CD8-positive, alpha-beta memory T cell (primary cell): Measurements from ENCODE around the gene CST7. TPM values are rescaled to one million over a fixed set of nuclear protein-coding genes. Genes with fewer than 3 reads are reported as not detected.

Experiments
- CTCF ChIA-PET: fragments of 350-600 bp; sonication (Branson Sonifier 250); formaldehyde crosslinking; loops from one replicate; lab custom pipeline; 2021; ENCODE audit warnings: antibody characterized with exemption; lab: Charles Lee
- POLR2A ChIA-PET: fragments of 350-600 bp; sonication (Branson Sonifier 250); formaldehyde crosslinking; loops from one replicate; lab custom pipeline; 2021; ENCODE audit warnings: antibody characterized with exemption; lab: Charles Lee
- DNase-seq, 5 donors: peaks; one replicate each; pipeline versions ENCODE4 v3.0.0 to v3.0.0-alpha.2; 2020 to 2022; ENCODE audit warnings: mixed read lengths in 1 of 5
- H3K27ac ChIP-seq: one replicate; pipeline ENCODE4 v1.7.0; 2013; ENCODE audit warnings: low read depth, mild to moderate bottlenecking, low read length, moderate library complexity
- H3K27me3 ChIP-seq: 2 replicates; pipeline ENCODE4 v1.7.0; 2013; ENCODE audit warnings: low read length, mild to moderate bottlenecking; ENCODE audit not compliant: insufficient read depth, poor library complexity, severe bottlenecking
- H3K36me3 ChIP-seq: 2 replicates; pipeline ENCODE4 v1.7.0; 2013; ENCODE audit warnings: mild to moderate bottlenecking, low read length, moderate library complexity; ENCODE audit not compliant: insufficient read depth
- H3K4me1 ChIP-seq: 2 replicates; pipeline ENCODE4 v1.7.0; 2013; ENCODE audit warnings: mild to moderate bottlenecking, low read length, moderate library complexity; ENCODE audit not compliant: insufficient read depth
- H3K4me3 ChIP-seq: 2 replicates; pipeline ENCODE4 v1.7.0; 2013; ENCODE audit warnings: mild to moderate bottlenecking, low read length
- H3K9me3 ChIP-seq: 2 replicates; pipeline ENCODE4 v1.7.0; 2013; ENCODE audit warnings: mild to moderate bottlenecking, low read length
- H3K27ac Mint-ChIP-seq, 8 donors: one replicate each; pipeline ENCODE4 v1.8.0; 2020 to 2021; ENCODE audit warnings: mixed read lengths in 8 of 8, mild to moderate bottlenecking in 6 of 8, inconsistent platforms in 3 of 8, moderate library complexity in 3 of 8
- H3K27me3 Mint-ChIP-seq, 2 donors: one replicate each; pipeline ENCODE4 v1.8.0; 2020 to 2021; ENCODE audit warnings: mixed read lengths in 2 of 2, mild to moderate bottlenecking in 1 of 2, moderate library complexity in 1 of 2
- H3K36me3 Mint-ChIP-seq, 3 donors: one replicate each; pipeline ENCODE4 v1.8.0; 2020 to 2021; ENCODE audit warnings: mixed read lengths in 3 of 3, inconsistent platforms in 1 of 3, mild to moderate bottlenecking in 1 of 3
- H3K4me1 Mint-ChIP-seq, 3 donors: one replicate each; pipeline ENCODE4 v1.8.0; 2020 to 2021; ENCODE audit warnings: mixed read lengths in 3 of 3, inconsistent platforms in 1 of 3, mild to moderate bottlenecking in 1 of 3
- H3K4me3 Mint-ChIP-seq, 7 donors: one replicate each; pipeline ENCODE4 v1.8.0; 2020 to 2021; ENCODE audit warnings: mixed read lengths in 7 of 7, mild to moderate bottlenecking in 6 of 7, moderate library complexity in 4 of 7, inconsistent platforms in 2 of 7
- H3K9me3 Mint-ChIP-seq, 5 donors: one replicate each; pipeline ENCODE4 v1.8.0; 2020 to 2022; ENCODE audit warnings: mixed read lengths in 5 of 5, mild to moderate bottlenecking in 3 of 5, moderate library complexity in 2 of 5, inconsistent platforms in 1 of 5
- polyA plus RNA-seq: library from polyadenylated mRNA; unstranded; fragments of 300-500 nt; fragmentation: Illumina TruSeq; gene quantifications from one replicate; pipeline ENCODE4 v1.2.3, GENCODE V29; 2021
- total RNA-seq, 2 experiments: library from RNA; stranded (reverse); gene quantifications; one replicate each; pipeline ENCODE4 v1.2.3, GENCODE V29; 2021

Gene CST7
- total and polyA plus RNA-seq, 3 experiments from 2014 or later: 124 to 889 (median 131) TPM

GRCh38 chr20:24977336-24977735 lies 28.3 kb downstream of the CST7 start:
- ChIA-PET CTCF (no interaction called here), POLR2A (interaction anchor here (1.4 kb wide), 1 partner anchor 11 kb away, joined by 4 read pairs; no protein-coding TSS in a partner anchor)
- Mint-ChIP-seq H3K4me3 (peak overlapping the region in 1 of 7 donors; percentile 44), H3K9me3 (peaks cover 4 to 11% (median 6%) of the 10 kb centered on the region in 5 donors), H3K4me1 (peaks cover 61 to 91% (median 83%) of the 10 kb centered on the region in 3 donors), H3K27ac (peak overlapping the region in 6 of 8 donors; percentile 19 to 70 (median 49)), H3K36me3 (peaks cover 54 to 96% (median 60%) of the 10 kb centered on the region in 3 donors), H3K27me3 (no peaks in the 10 kb centered on the region)
- no peak overlapping the region for H3K4me3 ChIP-seq
- H3K9me3 ChIP-seq: no peaks in the 10 kb centered on the region
- H3K4me1 ChIP-seq: peaks cover 15% of the 10 kb centered on the region
- H3K27me3 ChIP-seq: no peaks in the 10 kb centered on the region
- H3K36me3 ChIP-seq: peaks cover 34% of the 10 kb centered on the region
- H3K27ac ChIP-seq: no peak overlapping the region
- DNase-seq: no peak

GRCh38 chr20:24977797-24978196 lies 28.7 kb downstream of the CST7 start:
- Histone ChIP-seq H3K4me3 (no peak overlapping the region), H3K9me3 (no peaks in the 10 kb centered on the region), H3K27ac (no peak overlapping the region), H3K27me3 (no peaks in the 10 kb centered on the region), H3K4me1 (peaks cover 17% of the 10 kb centered on the region), H3K36me3 (peaks cover 29% of the 10 kb centered on the region)
- Mint-ChIP-seq H3K27ac (peak overlapping the region in 7 of 8 donors; percentile 19 to 61 (median 36)), H3K4me3 (no peak overlapping the region), H3K4me1 (peaks cover 65 to 96% (median 88%) of the 10 kb centered on the region in 3 donors), H3K36me3 (peaks cover 55 to 96% (median 60%) of the 10 kb centered on the region in 3 donors), H3K9me3 (peaks cover 4 to 11% (median 6%) of the 10 kb centered on the region in 5 donors), H3K27me3 (no peaks in the 10 kb centered on the region)
- POLR2A ChIA-PET: no interaction called here
- CTCF ChIA-PET: no interaction called here
- DNase-seq: no peak

- Histone ChIP-seq H3K27ac (no peak overlapping the region), H3K9me3 (no peaks in the 10 kb centered on the region), H3K4me1 (peaks cover 17% of the 10 kb centered on the region), H3K36me3 (peaks cover 22% of the 10 kb centered on the region), H3K27me3 (no peaks in the 10 kb centered on the region), H3K4me3 (no peak overlapping the region)
- peaks cover 68 to 99% (median 95%) of the 10 kb centered on the region in 3 donors for H3K4me1 Mint-ChIP-seq
- ChIA-PET POLR2A (no interaction called here), CTCF (no interaction called here)
- no peak for DNase-seq
- peak overlapping the region in 4 of 8 donors; percentile 10 to 46 (median 39) for H3K27ac Mint-ChIP-seq
- peaks cover 50 to 96% (median 60%) of the 10 kb centered on the region in 3 donors for H3K36me3 Mint-ChIP-seq
- H3K27me3 Mint-ChIP-seq: no peaks in the 10 kb centered on the region
- H3K9me3 Mint-ChIP-seq: peaks cover 4 to 11% (median 6%) of the 10 kb centered on the region in 5 donors
- H3K4me3 Mint-ChIP-seq: no peak overlapping the region
These were observed 29.4 kb downstream of the CST7 start for GRCh38 chr20:24978513-24978912.

GRCh38 chr20:24979036-24979960 lies 30.2 kb downstream of the CST7 start:
- no peaks in the 10 kb centered on the region for H3K9me3 ChIP-seq
- no peak overlapping the region for H3K4me3 ChIP-seq
- peaks cover 70 to 99% (median 97%) of the 10 kb centered on the region in 3 donors for H3K4me1 Mint-ChIP-seq
- no peak for DNase-seq
- peak overlapping the region in 1 of 7 donors; percentile 55 for H3K4me3 Mint-ChIP-seq
- no peak overlapping the region for H3K27ac ChIP-seq
- CTCF ChIA-PET: no interaction called here
- H3K27me3 Mint-ChIP-seq: no peaks in the 10 kb centered on the region
- H3K27ac Mint-ChIP-seq: peak overlapping the region; percentile 14 to 89 (median 70)
- H3K36me3 Mint-ChIP-seq: peaks cover 53 to 97% (median 59%) of the 10 kb centered on the region in 3 donors
- H3K9me3 Mint-ChIP-seq: peaks cover 4 to 11% (median 6%) of the 10 kb centered on the region in 5 donors
- peaks cover 24% of the 10 kb centered on the region for H3K36me3 ChIP-seq
- POLR2A ChIA-PET: no interaction called here
- no peaks in the 10 kb centered on the region for H3K27me3 ChIP-seq
- H3K4me1 ChIP-seq: peaks cover 19% of the 10 kb centered on the region

- Histone ChIP-seq H3K27ac (no peak overlapping the region), H3K9me3 (no peaks in the 10 kb centered on the region), H3K4me1 (peaks cover 31% of the 10 kb centered on the region), H3K27me3 (no peaks in the 10 kb centered on the region), H3K36me3 (peaks cover 26% of the 10 kb centered on the region), H3K4me3 (no peak overlapping the region)
- Mint-ChIP-seq H3K36me3 (peaks cover 52 to 95% (median 54%) of the 10 kb centered on the region in 3 donors), H3K4me3 (peak overlapping the region in 4 of 7 donors; percentile 8 to 86 (median 48)), H3K4me1 (peaks cover 73 to 99% (median 97%) of the 10 kb centered on the region in 3 donors), H3K27ac (peak overlapping the region in 6 of 8 donors; percentile 60 to 98 (median 88)), H3K9me3 (peaks cover 4 to 9% (median 6%) of the 10 kb centered on the region in 5 donors), H3K27me3 (no peaks in the 10 kb centered on the region)
- ChIA-PET CTCF (interaction anchor here (1.1 to 1.2 kb wide), 2 partner anchors 19 to 26 kb away, joined by 3 to 5 read pairs; no protein-coding TSS in a partner anchor), POLR2A (no interaction called here)
- DNase-seq: no peak
These were observed 31.4 kb downstream of the CST7 start for GRCh38 chr20:24980291-24981053.

- peaks cover 26% of the 10 kb centered on the region for H3K36me3 ChIP-seq
- H3K4me1 Mint-ChIP-seq: peaks cover 74 to 99% (median 97%) of the 10 kb centered on the region in 3 donors
- POLR2A ChIA-PET: no interaction called here
These were observed 32.2 kb downstream of the CST7 start for GRCh38 chr20:24981282-24981681.

GRCh38 chr20:24981790-24982189 lies 32.7 kb downstream of the CST7 start:
- Mint-ChIP-seq H3K27ac (peak overlapping the region in 7 of 8 donors; percentile 69 to 98 (median 88)), H3K27me3 (no peaks in the 10 kb centered on the region), H3K36me3 (peaks cover 39 to 83% (median 41%) of the 10 kb centered on the region in 3 donors), H3K9me3 (peaks cover 0 to 2% (median 0%) of the 10 kb centered on the region in 5 donors), H3K4me1 (peaks cover 74 to 99% (median 97%) of the 10 kb centered on the region in 3 donors), H3K4me3 (peak overlapping the region in 6 of 7 donors; percentile 33 to 86 (median 56))
- Histone ChIP-seq H3K27me3 (no peaks in the 10 kb centered on the region), H3K27ac (no peak overlapping the region), H3K4me3 (no peak overlapping the region), H3K36me3 (peaks cover 26% of the 10 kb centered on the region), H3K9me3 (no peaks in the 10 kb centered on the region), H3K4me1 (peaks cover 44% of the 10 kb centered on the region)
- DNase-seq: no peak
- POLR2A ChIA-PET: no interaction called here
- CTCF ChIA-PET: interaction anchor here (1.8 kb wide), 1 partner anchor 32 kb away, joined by 6 read pairs; the partner anchor contains the start of gene CST7

More at GRCh38 chr20:24981282-24981681, 32.2 kb downstream of the CST7 start:
- H3K27me3 ChIP-seq: no peaks in the 10 kb centered on the region
- Mint-ChIP-seq H3K4me3 (peak overlapping the region in 6 of 7 donors; percentile 8 to 86 (median 48)), H3K27me3 (no peaks in the 10 kb centered on the region), H3K36me3 (peaks cover 44 to 89% (median 47%) of the 10 kb centered on the region in 3 donors), H3K9me3 (peaks cover under 1 to 6% (median 2%) of the 10 kb centered on the region in 5 donors), H3K27ac (peak overlapping the region in 7 of 8 donors; percentile 69 to 98 (median 88))
- H3K4me3 ChIP-seq: no peak overlapping the region
- H3K4me1 ChIP-seq: peaks cover 39% of the 10 kb centered on the region
- no peak overlapping the region for H3K27ac ChIP-seq
- no peaks in the 10 kb centered on the region for H3K9me3 ChIP-seq
- no peak for DNase-seq
- CTCF ChIA-PET: interaction anchor here (1.1 to 1.2 kb wide), 2 partner anchors 19 to 27 kb away, joined by 3 to 5 read pairs; no protein-coding TSS in a partner anchor
